GM23338 (cell line): ENCODE results near the gene PRODH2. TPM values are rescaled to one million over a fixed set of nuclear protein-coding genes. Genes with fewer than 3 reads are reported as not detected.

Experiments used
- ATAC-seq: fragments of 200-7000 bp; cut with Tn5 transposase; 3 replicates; pipeline ENCODE4 v1.9.1; 2020
- DNase-seq: peaks from one replicate; pipeline ENCODE4 v3.0.0-alpha.2; 2015; ENCODE audit warnings: low spot score
- H2AFZ ChIP-seq: fragments of 200-600 bp; sonication (generic); 2 replicates; pipeline ENCODE4 v1.8.0; 2016; ENCODE audit warnings: antibody characterized with exemption, mild to moderate bottlenecking, moderate library complexity
- H3F3A ChIP-seq: fragments of 200-600 bp; sonication (generic); replicated peaks from 2 replicates; pipeline ENCODE4 v1.8.0; 2017; ENCODE audit warnings: antibody characterized with exemption, mixed run types, low read depth
- H3K27ac ChIP-seq: fragments of 200-600 bp; sonication (generic); 2 replicates; pipeline ENCODE4 v1.6.1; 2016; ENCODE audit warnings: low read depth
- H3K27me3 ChIP-seq: fragments of 200-600 bp; sonication (generic); 2 replicates; pipeline ENCODE4 v1.8.0; 2016; ENCODE audit warnings: mild to moderate bottlenecking, mixed run types, moderate library complexity; ENCODE audit not compliant: insufficient read depth
- H3K36me3 ChIP-seq: fragments of 200-600 bp; sonication (generic); 2 replicates; pipeline ENCODE4 v1.8.0; 2016; ENCODE audit warnings: mild to moderate bottlenecking; ENCODE audit not compliant: insufficient read depth
- H3K4me1 ChIP-seq: fragments of 200-600 bp; sonication (generic); 2 replicates; pipeline ENCODE4 v1.8.0; 2016; ENCODE audit warnings: mild to moderate bottlenecking, moderate library complexity; ENCODE audit not compliant: insufficient read depth
- H3K4me2 ChIP-seq: fragments of 200-600 bp; sonication (generic); 2 replicates; pipeline ENCODE4 v1.7.1; 2017; ENCODE audit warnings: mixed run types
- H3K4me3 ChIP-seq: fragments of 200-600 bp; sonication (generic); 2 replicates; pipeline ENCODE4 v1.6.1; 2016; ENCODE audit warnings: mixed run types
- H3K79me2 ChIP-seq: fragments of 200-600 bp; sonication (generic); replicated peaks from 2 replicates; pipeline ENCODE4 v1.8.0; 2017; ENCODE audit warnings: mild to moderate bottlenecking; ENCODE audit not compliant: insufficient read depth
- H3K9me2 ChIP-seq: fragments of 200-600 bp; sonication (generic); 2 replicates; pipeline ENCODE4 v1.8.0; 2017; ENCODE audit not compliant: insufficient read depth
- H4K20me1 ChIP-seq: fragments of 200-600 bp; sonication (generic); replicated peaks from 2 replicates; pipeline ENCODE4 v1.8.0; 2017; ENCODE audit warnings: mild to moderate bottlenecking; ENCODE audit not compliant: insufficient read depth
- H3K27ac Mint-ChIP-seq: 2 replicates; pipeline ENCODE4 v1.8.0; 2020; ENCODE audit warnings: inconsistent platforms, mild to moderate bottlenecking, moderate library complexity, mixed read lengths
- H3K27me3 Mint-ChIP-seq: 3 replicates; pipeline ENCODE4 v1.8.0; 2022; ENCODE audit warnings: low read depth, mild to moderate bottlenecking, moderate library complexity, mixed read lengths, inconsistent platforms; ENCODE audit not compliant: insufficient read depth, poor library complexity
- H3K36me3 Mint-ChIP-seq: 3 replicates; pipeline ENCODE4 v1.8.0; 2021; ENCODE audit warnings: low read depth, mild to moderate bottlenecking, inconsistent platforms, moderate library complexity, mixed read lengths
- H3K4me1 Mint-ChIP-seq: 3 replicates; pipeline ENCODE4 v1.8.0; 2020; ENCODE audit warnings: mild to moderate bottlenecking, inconsistent platforms, mixed read lengths
- H3K4me3 Mint-ChIP-seq: 3 replicates; pipeline ENCODE4 v1.8.0; 2021; ENCODE audit warnings: moderate library complexity, mild to moderate bottlenecking, inconsistent platforms, mixed read lengths
- H3K9me3 Mint-ChIP-seq: 3 replicates; pipeline ENCODE4 v1.8.0; 2020; ENCODE audit warnings: moderate library complexity, mild to moderate bottlenecking, inconsistent platforms, mixed read lengths
- CREB1 ChIP-seq: fragments of 250-450 bp; sonication (Bioruptor Pico); IDR thresholded peaks from 2 replicates; pipeline ENCODE4 v1.5.0; 2020; ENCODE audit warnings: low read depth, mild to moderate bottlenecking, moderate library complexity
- EZH2 ChIP-seq: fragments of 200-600 bp; sonication (generic); IDR thresholded peaks from one replicate; pipeline ENCODE4 v1.8.0; 2017; ENCODE audit warnings: antibody characterized with exemption, mild to moderate bottlenecking, low read depth; ENCODE audit not compliant: unreplicated experiment
- JUNB ChIP-seq: IDR thresholded peaks from one replicate; pipeline ENCODE4 v1.6.1; 2016; ENCODE audit warnings: antibody characterized with exemption; ENCODE audit not compliant: unreplicated experiment
- NANOG ChIP-seq: IDR thresholded peaks from 2 replicates; pipeline ENCODE4 v1.6.1; 2016; ENCODE audit warnings: antibody characterized with exemption, borderline replicate concordance
- POLR2AphosphoS5 ChIP-seq: IDR thresholded peaks from 2 replicates; pipeline ENCODE4 v1.6.1; 2016; ENCODE audit warnings: antibody characterized with exemption, low read depth
- STAT1 ChIP-seq: IDR thresholded peaks from one replicate; pipeline ENCODE4 v1.6.1; 2016; ENCODE audit warnings: antibody characterized with exemption; ENCODE audit not compliant: unreplicated experiment
- ZNF114 ChIP-seq: fragments of 250-450 bp; sonication (Bioruptor Pico); IDR thresholded peaks from 2 replicates; pipeline ENCODE4 v1.5.0; 2020; ENCODE audit warnings: mild to moderate bottlenecking, moderate library complexity
- ZNF331 ChIP-seq: fragments of 250-450 bp; sonication (Bioruptor Pico); IDR thresholded peaks from 2 replicates; pipeline ENCODE4 v1.5.0; 2020; ENCODE audit warnings: low read depth, mild to moderate bottlenecking, moderate library complexity
- ZNF462 ChIP-seq: fragments of 250-450 bp; sonication (Bioruptor Pico); IDR thresholded peaks from 2 replicates; pipeline ENCODE4 v1.5.0; 2020; ENCODE audit warnings: mild to moderate bottlenecking, moderate library complexity
- polyA plus RNA-seq: library from polyadenylated mRNA; unstranded; fragments of >200 nt; fragmentation: Nextera tagmentation; extraction: Ambion mirVana; gene quantifications from 2 replicates; pipeline ENCODE4 v1.2.1, GENCODE V29; 2016
- total RNA-seq: library from RNA; depleted of rRNA; stranded (reverse); fragments of >200 nt; shearing (Covaris generic); gene quantifications from 2 replicates; pipeline ENCODE4 v1.2.3, GENCODE V29; 2014

Gene PRODH2
- total and polyA plus RNA-seq, 2 experiments from 2014 or later: not detected

- TF ChIP-seq ZNF462 (CRISPR knock-in tag) (no peak), ZNF331 (CRISPR knock-in tag) (no peak), POLR2AphosphoS5 (no peak), JUNB (no peak)
These were observed 5.8 kb upstream of the PRODH2 start (continued) for GRCh38 chr19:35818445-35818844.

- DNase-seq (no peak), ATAC-seq (no peak)
- no peaks in the 10 kb centered on the region for H3K36me3 ChIP-seq
- H2AFZ ChIP-seq: no peak overlapping the region
- no peaks in the 10 kb centered on the region for H3K27me3 ChIP-seq
- Mint-ChIP-seq H3K27ac (no peak overlapping the region), H3K4me3 (no peak overlapping the region), H3K9me3 (no peaks in the 10 kb centered on the region; the same call in 2 of the 3 replicates), H3K27me3 (peaks cover 9% of the 10 kb centered on the region), H3K36me3 (no peaks in the 10 kb centered on the region), H3K4me1 (peaks cover 9% of the 10 kb centered on the region)
- peak overlapping the region; percentile 8; the same call in 1 of the 2 replicates for H3K27ac ChIP-seq
- H3K4me3 ChIP-seq: no peak overlapping the region
- peaks cover 4% of the 10 kb centered on the region; the same call in 1 of the 2 replicates for H3F3A ChIP-seq
- H3K9me2 ChIP-seq: no peaks in the 10 kb centered on the region
- H4K20me1 ChIP-seq: no peaks in the 10 kb centered on the region
- no peaks in the 10 kb centered on the region for H3K79me2 ChIP-seq
- H3K4me2 ChIP-seq: no peak overlapping the region
- H3K4me1 ChIP-seq: 0 out of 2 replicates have a peak, but pooled peaks cover 4% of the 10 kb centered on the region
- TF ChIP-seq NANOG: no peak
- no peak for TF ChIP-seq ZNF331 (CRISPR knock-in tag)
- TF ChIP-seq POLR2AphosphoS5: no peak
- TF ChIP-seq ZNF462 (CRISPR knock-in tag): no peak
- no peak for TF ChIP-seq EZH2
- no peak for TF ChIP-seq CREB1 (CRISPR knock-in tag)
- no peak for TF ChIP-seq ZNF114
- TF ChIP-seq STAT1: no peak
These were observed 4.2 kb upstream of the PRODH2 start for GRCh38 chr19:35816846-35817245.
